GM18508 (cell line): ENCODE results near the gene MIER2.

Experiments
- ATAC-seq: cut with Tn5 transposase; IDR thresholded peaks from one replicate; pipeline ENCODE4 v1.9.1; 2021; ENCODE audit warnings: moderate number of reproducible peaks; ENCODE audit not compliant: insufficient read depth, unreplicated experiment

The MIER2 gene

DNA sequence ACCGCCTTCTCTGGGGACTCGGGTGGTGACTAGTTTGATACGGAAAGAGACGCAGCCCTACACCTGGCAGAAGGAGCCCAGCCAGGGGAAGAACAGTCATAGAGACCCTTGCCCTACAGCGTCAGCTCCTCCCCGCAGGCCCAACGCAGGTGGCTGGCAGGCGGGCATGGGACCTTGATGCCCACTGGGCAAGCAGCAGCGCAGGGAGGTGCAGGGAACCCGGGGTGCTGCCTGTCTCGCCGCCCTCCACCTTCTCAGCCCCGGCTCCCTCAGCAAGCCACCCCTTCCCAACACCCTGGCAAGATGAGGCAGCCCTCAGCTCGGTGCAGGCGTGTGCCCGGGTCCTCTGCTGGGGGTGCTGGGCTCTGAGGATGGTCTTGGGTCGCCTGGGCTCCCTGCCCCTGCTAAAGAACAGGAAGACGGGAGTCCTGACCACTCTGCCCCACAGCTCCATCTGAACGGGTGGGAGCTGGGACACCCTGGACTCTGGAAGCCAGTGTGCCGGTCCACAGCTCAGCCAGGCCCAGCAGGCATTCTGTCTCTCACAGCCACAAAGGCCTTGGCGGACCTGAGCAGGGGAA is 9.0 kb downstream of the MIER2 start:
- ATAC-seq = no peak

DNA sequence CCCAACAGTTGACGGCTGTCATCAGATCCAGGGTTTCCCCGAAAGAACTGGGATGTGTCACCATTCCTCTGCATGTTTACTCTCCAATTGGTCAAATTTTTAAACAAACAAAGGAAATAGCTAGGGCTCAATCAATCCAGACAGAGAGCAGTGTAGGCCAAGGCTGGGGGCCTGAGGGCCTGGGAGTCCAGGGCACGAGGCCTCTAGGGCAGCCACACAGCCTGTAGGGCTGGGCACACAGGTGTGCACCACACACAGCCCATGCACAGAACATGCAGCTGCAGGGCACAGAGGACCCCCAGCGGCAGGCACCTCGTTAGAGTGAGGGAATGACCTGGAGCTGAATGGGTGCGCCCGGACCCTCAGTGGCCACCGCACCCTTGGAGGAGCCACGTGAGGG is 9.5 kb downstream of the MIER2 start:
- ATAC-seq = no peak

DNA sequence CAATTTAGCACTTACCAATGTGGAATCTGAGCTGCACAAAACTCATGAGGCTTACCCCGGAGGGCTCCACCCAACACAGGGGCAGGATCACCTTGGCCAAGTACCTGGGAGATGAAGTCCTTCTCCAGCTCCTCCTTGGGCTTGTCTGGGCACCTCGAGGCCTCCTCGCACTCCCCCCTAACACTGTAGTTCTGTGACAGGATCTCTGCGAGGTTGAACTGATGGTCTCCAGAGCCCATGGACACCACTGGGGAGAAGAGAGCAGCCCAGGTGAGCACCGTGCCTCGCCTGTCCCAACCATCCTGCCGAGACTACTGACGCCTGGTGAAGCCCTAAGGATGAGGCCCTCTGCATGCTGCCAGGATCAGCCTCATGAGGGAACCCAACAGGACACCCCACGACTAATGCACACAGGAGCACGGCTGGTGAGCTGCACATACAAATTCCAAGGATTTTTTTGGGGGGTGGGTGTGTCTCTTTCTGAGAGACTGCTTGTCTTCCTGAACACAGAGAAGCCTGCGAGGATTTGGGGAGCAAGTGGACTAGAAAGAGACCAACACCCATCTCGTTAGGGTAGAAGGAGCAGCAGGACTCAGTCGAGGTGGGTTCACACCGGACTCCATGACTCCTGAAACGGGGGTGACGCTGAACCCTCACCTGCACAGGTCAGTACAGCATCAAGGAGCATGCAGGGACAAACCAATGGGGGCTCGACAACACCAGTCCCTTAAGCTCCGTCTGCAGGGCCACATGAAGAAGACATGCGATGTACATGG is 10.1 kb downstream of the MIER2 start:
- no peak for ATAC-seq

DNA sequence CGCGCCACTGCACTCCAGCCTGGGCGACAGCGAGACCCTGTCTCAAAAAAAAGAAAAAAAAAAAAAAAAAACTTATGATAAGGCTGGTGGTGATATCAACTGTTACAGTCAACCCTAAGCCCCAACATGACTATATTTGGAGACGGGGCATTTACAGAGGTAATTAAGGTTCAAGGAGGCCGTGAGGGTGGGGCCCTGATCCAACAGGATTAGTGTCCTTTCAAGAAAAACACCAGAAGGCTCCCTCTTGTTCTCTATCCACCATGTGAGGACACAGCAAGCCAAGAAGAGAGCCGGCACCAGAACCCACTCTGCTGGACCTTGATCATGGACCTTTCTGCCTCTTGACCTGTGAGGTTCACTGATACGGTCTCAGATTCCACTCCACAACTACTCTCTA is 14.1 kb downstream of the MIER2 start:
- ATAC-seq = no peak

DNA sequence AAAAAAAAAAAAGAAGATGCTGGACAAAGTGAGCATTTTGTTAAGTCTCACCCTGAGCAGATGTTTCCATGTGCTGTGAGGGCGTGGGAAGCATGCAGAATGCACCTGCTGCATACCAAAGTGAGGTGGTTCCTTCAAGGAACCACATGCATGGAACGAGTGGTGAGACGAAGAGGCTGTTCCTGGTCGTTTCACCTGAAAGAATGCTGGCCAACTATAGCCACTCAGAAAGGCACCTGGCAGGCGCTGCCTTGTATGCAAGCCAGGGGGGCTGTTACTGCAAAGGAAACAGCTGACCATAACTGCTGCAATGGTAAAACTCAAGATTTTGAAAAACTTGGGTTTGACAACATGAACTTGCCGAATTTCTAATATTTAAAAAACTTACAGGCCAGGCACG is 14.7 kb downstream of the MIER2 start:
- ATAC-seq = no peak

DNA sequence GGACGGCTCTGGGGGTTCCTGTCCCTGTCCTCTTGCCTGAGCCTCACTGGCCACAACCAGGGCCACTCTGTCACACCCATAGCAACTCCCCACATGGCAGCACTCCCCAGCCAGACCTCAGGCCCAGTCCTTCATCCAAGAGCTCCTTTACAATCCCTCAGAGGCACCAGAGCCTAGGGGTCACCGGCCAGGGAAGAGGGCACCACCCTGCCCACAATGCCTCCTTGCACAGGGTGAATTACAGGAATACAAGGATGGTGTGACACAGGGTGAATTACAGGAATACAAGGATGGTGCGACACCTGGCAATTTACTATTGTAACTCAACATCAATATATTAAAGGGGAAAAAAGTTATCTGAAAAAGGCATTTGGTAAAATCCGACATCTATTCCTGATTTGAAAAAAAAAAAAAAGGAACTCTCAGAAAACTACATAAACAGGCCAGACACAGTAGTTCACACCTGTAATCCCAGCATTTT is 16.5 kb downstream of the MIER2 start:
- no peak for ATAC-seq

DNA sequence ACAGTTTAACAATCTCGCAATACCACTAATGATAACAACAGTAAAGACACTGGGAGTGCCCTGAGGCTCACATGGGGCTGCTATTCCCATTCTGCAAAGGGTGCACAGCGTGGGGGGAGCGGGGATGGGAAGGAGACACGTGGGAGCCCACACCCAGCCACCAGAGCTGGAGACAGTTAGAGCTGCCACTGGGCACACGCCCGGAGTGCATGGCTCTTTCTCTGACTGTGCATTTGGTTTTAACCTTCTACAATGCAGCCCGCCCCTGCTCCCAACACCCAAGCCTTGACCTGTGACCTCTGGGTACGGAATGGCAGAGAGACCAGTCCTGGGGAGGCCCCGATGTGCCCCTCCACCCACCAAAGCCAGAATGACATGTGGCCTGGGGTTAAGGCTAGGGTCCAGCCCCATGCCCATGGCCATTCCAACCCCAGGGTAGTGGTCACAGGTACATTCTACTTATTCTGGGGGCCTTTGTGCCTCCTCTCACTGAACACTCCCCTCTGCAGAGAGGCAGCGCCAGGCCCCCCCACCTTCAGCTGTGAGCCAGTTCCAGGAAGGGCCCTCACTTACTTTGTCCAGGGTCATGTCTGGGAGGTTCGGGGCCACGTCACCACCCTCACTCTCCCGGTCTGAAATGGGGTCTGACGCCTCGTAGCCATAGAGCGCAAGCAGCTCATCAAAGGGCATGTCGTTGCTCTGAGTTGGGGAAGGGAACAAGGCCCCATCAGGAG is 17.1 kb downstream of the MIER2 start:
- no peak for ATAC-seq

DNA sequence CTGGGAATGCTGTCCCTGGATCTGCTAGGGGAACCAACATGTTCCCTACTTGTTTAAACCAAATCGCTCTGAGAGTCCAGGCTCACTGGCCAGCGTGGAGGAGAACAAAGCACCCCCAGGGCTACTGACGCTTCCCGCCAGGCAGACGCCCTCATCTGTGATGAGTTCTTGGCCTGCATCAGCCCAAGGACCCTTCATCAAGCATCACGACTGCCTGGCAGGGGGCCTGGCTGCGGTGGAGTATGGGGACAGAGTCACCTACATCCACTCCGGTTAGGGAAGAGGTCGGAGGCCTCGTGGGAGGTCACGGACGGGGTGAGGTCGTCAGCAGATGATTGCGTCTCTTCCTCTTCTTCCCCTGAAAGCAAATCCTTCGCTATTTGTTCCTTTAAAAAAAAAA is 17.7 kb downstream of the MIER2 start:
- no peak for ATAC-seq

DNA sequence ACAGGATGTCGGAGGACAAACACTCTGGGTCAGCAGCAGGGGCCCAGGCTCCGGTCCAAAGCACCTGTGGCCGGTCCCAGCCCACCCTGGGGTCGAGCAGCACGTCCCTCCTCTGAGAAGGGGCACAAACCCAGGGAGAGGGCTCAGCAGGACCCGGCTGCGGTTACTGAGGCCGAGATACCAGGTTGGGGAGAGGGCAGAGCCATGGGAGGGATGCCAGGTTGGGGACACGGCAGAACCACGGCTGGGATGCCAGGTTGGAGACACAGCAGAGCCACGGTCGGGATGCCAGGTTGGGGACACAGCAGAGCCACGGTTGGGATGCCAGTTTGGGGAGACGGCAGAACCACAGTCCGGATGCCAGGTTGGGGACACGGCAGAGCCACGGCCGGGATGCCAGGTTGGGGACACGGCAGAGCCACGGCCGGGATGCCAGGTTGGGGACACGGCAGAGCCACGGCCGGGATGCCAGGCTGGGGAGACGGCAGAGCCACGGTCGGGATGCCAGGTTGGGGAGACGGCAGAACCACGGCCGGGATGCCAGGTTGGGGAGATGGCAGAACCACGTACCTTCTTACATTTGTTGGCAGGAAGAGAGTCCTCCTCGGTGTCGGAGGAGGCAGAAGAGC is 18.5 kb downstream of the MIER2 start:
- no peak for ATAC-seq

DNA sequence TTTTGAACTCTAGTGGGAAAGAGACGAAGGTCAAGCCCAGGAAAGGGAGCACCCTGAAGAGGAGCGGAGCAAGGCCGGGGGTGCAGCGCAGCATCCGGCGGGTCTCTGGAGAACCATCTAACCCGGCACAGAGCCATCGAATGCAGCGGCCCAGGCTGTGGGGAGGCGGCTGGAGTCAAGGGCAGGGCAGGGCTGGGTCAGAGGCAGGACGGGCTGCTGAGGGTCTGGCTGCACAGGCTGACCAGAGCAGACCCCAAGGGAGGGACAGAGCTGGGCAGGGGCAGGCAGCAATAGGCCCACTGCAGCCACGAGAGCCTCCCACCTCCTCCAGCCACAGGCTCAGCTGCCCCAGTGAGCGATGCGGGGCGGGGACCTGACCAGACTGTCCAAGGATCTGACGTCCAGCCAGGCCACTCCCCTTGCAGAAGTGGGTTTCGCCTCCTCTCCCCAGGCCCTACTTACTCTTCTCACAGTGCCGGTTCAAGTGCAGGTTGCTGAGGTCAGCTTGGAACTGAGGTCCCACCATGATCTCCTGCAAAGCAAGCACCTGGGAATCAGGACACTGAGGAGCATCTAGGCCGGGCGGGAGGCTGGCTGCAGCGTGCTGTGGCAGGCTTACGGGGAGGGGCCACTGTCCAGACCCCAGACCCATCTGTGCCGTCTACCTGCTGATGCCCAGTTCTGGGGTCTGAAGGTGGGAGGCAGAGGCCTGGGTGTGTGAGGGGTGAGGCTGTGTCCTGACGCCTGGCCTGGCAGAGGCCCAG is 19.2 kb downstream of the MIER2 start:
- ATAC-seq = no peak

DNA sequence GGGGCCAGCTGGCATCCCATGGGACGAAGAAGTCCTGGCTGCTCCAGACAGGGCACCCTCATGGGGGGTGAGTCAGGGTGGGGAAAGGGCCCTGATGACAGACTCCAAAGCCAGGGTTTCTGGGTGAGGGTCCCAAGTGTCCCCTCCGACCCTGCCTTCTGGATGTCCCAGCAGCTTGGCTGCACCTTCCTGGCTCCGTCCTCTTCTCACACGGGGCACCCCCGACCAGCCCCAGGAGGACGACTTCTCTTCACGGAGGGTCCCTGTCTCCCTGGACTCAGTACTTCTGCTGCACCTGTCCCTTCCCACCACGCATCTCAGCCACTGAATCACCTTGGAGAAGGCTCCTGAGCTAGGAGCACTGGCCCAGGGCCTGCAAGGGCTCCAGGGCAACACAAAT is 19.9 kb downstream of the MIER2 start:
- ATAC-seq = no peak

DNA sequence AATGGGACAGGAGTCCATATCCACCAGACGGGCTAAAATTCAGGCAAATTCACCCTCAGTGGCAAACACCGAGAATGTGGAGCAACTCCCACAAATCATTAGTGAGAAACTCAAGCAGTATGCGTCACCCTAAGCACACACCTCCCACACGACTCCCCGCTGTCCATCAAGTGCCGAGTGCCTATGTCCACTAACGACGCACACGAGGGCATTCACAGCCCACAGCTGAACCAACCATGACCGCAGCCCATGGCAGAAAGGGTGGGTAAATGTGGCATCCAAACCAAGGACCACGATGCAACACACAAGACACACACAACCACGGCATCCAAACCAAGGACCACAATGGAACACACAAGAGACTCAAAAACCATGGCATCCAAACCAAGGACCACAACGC is 22.0 kb downstream of the MIER2 start:
- no peak for ATAC-seq

DNA sequence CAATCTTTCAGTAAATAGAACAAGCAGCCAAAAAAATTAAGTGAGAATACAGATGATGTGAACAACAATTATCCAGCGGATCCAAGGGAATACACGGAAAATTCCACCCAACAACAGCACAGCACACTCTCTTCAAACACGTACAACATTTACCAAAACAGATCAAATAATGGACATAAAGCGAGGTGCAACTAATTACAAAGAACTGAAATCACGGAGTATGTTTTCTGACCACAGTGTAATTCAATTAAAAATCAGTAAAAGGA is 26.2 kb downstream of the MIER2 start:
- no peak for ATAC-seq

DNA sequence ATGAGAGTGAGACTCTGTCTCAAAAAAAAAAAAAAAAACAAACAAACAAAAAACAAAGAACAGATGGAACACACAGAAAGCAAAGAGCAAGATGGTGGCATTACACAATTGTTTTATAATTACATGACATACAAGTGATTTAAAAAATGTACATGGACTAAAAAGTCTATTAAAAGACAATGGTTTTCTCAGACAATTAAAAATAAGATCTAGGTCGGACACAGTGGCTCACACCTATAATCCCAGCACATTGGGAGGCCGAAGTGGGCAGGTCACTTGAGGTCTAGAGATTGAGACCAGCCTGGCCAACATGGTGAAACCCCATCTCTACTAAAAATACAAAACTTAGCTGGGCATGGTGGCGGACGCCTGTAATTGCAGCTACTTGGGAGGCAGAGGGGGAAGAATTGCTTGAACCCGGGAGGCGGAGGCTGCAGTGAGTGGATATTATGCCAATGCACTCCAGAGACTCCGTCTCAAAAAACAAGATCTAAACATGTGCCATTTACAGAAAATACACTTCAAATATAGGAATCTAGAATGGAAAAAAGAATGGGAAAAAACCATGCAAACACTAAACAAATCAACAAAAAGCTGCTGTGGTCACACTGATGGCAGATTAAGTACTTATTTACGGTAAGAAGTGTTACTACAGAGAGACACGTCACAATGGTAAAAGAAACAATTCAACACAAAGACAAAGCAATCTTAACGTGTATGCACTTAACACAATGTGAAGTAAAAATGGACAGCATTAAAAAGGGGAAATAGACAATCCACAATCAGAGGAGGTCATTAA is 26.7 kb downstream of the MIER2 start:
- no peak for ATAC-seq

DNA sequence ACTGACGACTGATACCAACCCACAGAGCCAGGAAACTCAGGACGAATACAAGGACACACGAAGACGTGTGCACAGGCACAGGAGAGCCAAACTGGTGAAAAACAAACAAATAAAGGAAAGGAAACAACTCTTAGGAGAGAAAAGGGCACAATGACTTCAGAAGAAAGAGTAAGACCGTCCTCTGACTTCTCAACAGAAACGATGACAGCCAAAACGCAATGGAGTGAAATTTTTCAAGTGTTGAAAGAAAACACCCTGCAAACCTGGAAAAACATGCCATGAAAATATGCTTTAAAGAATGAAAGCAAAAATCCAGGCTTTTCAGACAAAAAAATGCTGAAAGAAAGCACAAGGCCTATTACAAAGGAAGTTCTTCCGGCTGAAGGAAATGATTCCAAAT is 28.8 kb downstream of the MIER2 start:
- ATAC-seq = no peak

DNA sequence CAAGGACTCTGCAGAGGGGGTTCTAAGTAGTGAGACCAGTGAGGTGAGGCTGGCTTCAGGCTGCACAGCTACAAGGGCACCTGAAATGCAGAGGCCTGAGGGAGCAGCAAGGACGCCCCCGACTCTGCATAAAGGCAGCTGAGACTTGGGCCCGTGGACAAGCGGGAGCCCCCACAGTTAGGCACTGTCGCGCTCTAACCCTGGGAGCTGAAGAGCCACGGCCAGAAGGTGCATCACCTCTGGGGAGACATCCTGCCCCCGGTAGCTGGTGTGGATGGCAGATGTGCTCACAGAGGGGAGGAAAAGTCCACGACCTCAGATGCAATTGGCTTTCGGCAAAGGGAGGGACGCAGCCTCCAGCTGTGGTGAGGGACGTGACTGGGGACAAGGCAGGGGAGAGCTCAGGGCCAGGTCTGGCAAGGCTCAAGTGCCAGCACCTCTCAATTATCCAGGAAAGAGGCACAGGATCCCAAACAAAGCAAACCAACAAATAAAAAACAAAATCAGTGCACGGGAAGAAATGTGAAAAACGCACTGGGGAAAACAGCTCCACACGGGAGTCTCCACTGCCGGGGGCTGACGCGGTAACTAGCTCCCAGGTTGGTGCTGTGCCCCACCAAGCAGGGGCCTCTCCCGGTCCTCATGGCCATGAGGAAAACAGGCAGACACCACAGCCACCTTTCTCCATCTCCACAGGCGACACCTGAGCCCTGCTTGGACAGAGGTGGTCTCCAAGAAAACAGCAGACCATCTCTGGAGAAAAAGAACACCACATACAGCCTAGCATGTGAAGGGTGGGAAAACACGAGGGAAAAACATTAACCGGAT is 30.4 kb downstream of the MIER2 start:
- no peak for ATAC-seq

DNA sequence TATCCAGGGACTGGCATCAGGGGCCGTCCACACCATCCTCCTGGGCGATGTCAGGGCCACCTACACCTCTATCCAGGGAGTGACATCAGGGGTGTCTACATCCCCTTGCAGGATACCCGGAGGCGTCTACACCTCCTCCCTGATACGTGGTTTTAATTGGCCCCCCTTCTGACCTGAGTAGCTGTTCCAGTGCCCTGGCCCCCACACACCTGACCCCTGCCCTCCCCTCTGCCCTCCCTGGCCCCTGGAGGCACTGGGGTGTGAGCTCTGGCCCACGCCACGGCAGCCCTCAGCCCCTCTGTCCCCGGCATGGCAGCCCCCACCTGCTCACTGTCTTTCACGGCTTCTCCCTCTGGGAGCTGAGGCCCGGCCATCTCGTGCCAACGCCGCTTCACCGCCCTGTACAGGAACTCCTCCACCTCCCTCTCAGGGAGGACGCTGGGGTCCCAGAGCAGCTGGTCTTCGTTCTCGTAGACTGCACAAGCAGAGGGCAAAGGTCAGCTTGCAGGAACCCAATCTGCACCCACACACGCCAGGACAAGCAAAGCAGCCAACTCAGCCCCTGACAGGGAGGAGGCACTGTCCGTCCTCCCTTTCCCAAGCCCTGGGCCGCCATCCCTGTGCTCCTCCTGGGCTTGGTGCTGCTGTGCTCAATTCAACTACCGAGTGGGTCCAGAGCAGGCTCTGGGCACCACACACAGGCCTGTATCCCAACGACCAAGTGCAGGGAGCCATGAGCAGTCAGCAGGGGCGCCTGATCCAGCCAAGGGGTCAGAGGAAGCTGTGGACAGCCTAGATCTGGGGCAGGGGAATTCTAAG is 31.2 kb downstream of the MIER2 start:
- ATAC-seq = no peak

DNA sequence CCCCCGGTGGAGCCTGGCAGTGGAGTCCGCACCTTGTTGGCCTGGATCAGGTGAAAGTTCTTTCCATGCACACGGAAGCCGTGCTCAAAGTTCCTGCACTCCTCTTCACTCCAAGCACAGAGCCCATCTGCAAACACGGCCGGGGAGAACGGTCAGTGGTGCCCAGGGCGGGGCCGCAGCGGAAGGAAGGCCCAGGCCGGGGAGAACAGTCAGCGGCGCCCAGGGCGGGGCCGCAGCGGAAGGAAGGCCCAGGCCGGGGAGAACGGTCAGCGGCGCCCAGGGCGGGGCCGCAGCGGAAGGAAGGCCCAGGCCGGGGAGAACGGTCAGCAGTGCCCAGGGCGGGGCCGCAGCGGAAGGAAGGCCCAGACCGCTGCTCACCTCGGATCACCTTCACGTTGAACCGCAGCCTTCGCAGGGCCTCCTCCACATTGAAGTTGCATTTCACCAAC is 32.8 kb downstream of the MIER2 start:
- ATAC-seq = no peak
